Transverse colon (tissue), 4 donors: ENCODE measurements around the gene CCDC3. TPM values are rescaled to one million over a fixed set of nuclear protein-coding genes. Genes with fewer than 3 reads are reported as not detected.
"Not testable (repeated sequence)": the region's sequence is repeated elsewhere in the genome, so short reads cannot be mapped to it uniquely, and the experiment has no call there.

Source experiments
- DNase-seq: peaks from one replicate; pipeline ENCODE4 v3.0.0-alpha.2; 2019
- H3K27ac ChIP-seq, 4 donors: fragments of 200-600 bp; sonication (generic); 2 replicates each; pipeline ENCODE4 v1.5.1; 2016 to 2018; ENCODE audit warnings: inconsistent platforms in 4 of 4
- H3K27me3 ChIP-seq: fragments of 200-600 bp; sonication (generic); 2 replicates; pipeline ENCODE4 v1.5.1; 2017; ENCODE audit warnings: inconsistent platforms
- H3K36me3 ChIP-seq, 4 donors: fragments of 200-600 bp; sonication (generic); 2 replicates each; pipeline ENCODE4 v1.5.1; 2017 to 2019; ENCODE audit warnings: inconsistent platforms in 4 of 4
- H3K4me1 ChIP-seq, 4 donors: fragments of 200-600 bp; sonication (generic); 2 replicates each; pipeline ENCODE4 v1.5.1; 2017 to 2020; ENCODE audit warnings: inconsistent platforms in 4 of 4
- H3K4me3 ChIP-seq, 4 donors: fragments of 200-600 bp; sonication (generic); 1 replicate in 1 of 4; 2 replicates in 3 of 4; pipeline versions ENCODE4 v1.5.1 to v1.6.1; 2017 to 2019; ENCODE audit warnings: inconsistent platforms in 4 of 4
- H3K9me3 ChIP-seq, 2 donors: fragments of 200-600 bp; sonication (generic); 2 replicates each; pipeline ENCODE4 v1.5.1; 2017 to 2019; ENCODE audit warnings: inconsistent platforms in 2 of 2
- CTCF ChIP-seq, 5 experiments: fragments of 200-600 bp in 3 of 5; fragments of 450-650 bp in 2 of 5; sonication (generic) in 3 of 5; IDR thresholded peaks; 1 replicate in 2 of 5; 2 replicates in 3 of 5; pipeline ENCODE4 v1.5.1; 2016 to 2017; ENCODE audit warnings: antibody characterized with exemption in 5 of 5, inconsistent platforms in 3 of 5, mild to moderate bottlenecking in 2 of 5, moderate library complexity in 1 of 5
- EP300 ChIP-seq: sonication (generic); formaldehyde crosslinking; IDR thresholded peaks from one replicate; pipeline ENCODE4 v1.6.1; 2017; ENCODE audit warnings: antibody characterized with exemption, low read depth
- POLR2A ChIP-seq: fragments of 450-650 bp; IDR thresholded peaks from one replicate; pipeline ENCODE4 v1.6.1; 2016; ENCODE audit warnings: antibody characterized with exemption, mild to moderate bottlenecking, moderate library complexity
- POLR2AphosphoS5 ChIP-seq, 3 donors: sonication (generic); formaldehyde crosslinking; IDR thresholded peaks; one replicate each; pipeline ENCODE4 v1.6.1; 2016; ENCODE audit warnings: antibody characterized with exemption in 3 of 3
- WGBS, 2 donors: methylation state at CpG; one replicate each; pipeline ENCODE4 v1.1.5; 2018; ENCODE audit warnings: low coverage in 1 of 2; 5-methylcytosine and 5-hydroxymethylcytosine counted together
- in situ Hi-C, 4 donors: fragments of 200-750 bp; cut with MboI; loops; one replicate each; pipeline versions ENCODE4 v1.15.0 to v1.15.1; 2017; ENCODE audit warnings: low sequenced_read_pairs in 3 of 4, low pct_ligation_motif_present in 1 of 4, low pct_unique_long_range_greater_than_20kb in 1 of 4
- intact Hi-C: fragments of 100-400 bp; cut with DNase I; formaldehyde crosslinking; loops from one replicate; pipeline ENCODE4 v1.15.1; 2023; ENCODE audit warnings: low total_unique reads
- total RNA-seq, 4 donors: library from RNA; depleted of rRNA; stranded (reverse); fragments of >200 nt; gene quantifications; one replicate each; pipeline ENCODE4 v1.1.0, GENCODE V29; 2016

CCDC3 gene
- total RNA-seq, 4 donors from 2014 or later = 0.75 to 2.2 (median 1.3) TPM

- WGBS, 2 donors = 62% methylated on average over 2 of the region's 2 CpGs; no CpG with 5 or more reads in 1 of the 2 donors
- intact Hi-C loops (no loop called here), in situ Hi-C loops (no loop called here)
These were observed 36.9 kb upstream of the CCDC3 start for GRCh38 chr10:13038391-13038790.

GRCh38 chr10:13037832-13038231 is 36.3 kb upstream of the CCDC3 start:
- no peak overlapping the region for H3K4me3 ChIP-seq
- WGBS, 2 donors = 85% methylated on average over 2 of the region's 2 CpGs; no CpG with 5 or more reads in 1 of the 2 donors
- in situ Hi-C loops = no loop called here
- TF ChIP-seq POLR2AphosphoS5 (IDR thresholded peaks at IDR 0.05) (no peak), EP300 (no peak), CTCF (IDR thresholded peaks at IDR 0.05) (no peak), POLR2A (no peak)
- no peaks in the 10 kb centered on the region for H3K36me3 ChIP-seq
- H3K27ac ChIP-seq = no peak overlapping the region
- H3K27me3 ChIP-seq = no peaks in the 10 kb centered on the region
- no peaks in the 10 kb centered on the region for H3K4me1 ChIP-seq
- H3K9me3 ChIP-seq = no peaks in the 10 kb centered on the region
- intact Hi-C loops = no loop called here
- no peak for DNase-seq

More at GRCh38 chr10:13038391-13038790, 36.9 kb upstream of the CCDC3 start:
- Histone ChIP-seq H3K4me1 (no peaks in the 10 kb centered on the region), H3K36me3 (no peaks in the 10 kb centered on the region), H3K9me3 (no peaks in the 10 kb centered on the region), H3K27ac (no peak overlapping the region), H3K4me3 (no peak overlapping the region), H3K27me3 (no peaks in the 10 kb centered on the region)
- TF ChIP-seq POLR2A = no peak
- TF ChIP-seq POLR2AphosphoS5 (IDR thresholded peaks at IDR 0.05) = no peak
- DNase-seq = no peak

GRCh38 chr10:13036841-13037240 is 35.3 kb upstream of the CCDC3 start:
- H3K27me3 ChIP-seq = no peaks in the 10 kb centered on the region
- DNase-seq = no peak
- H3K9me3 ChIP-seq = no peaks in the 10 kb centered on the region
- H3K36me3 ChIP-seq = no peaks in the 10 kb centered on the region
- no peak overlapping the region for H3K27ac ChIP-seq
- no peaks in the 10 kb centered on the region for H3K4me1 ChIP-seq
- in situ Hi-C loops (no loop called here), intact Hi-C loops (no loop called here)
- H3K4me3 ChIP-seq = no peak overlapping the region
- 86 to 87% methylated on average over 4 of the region's 4 CpGs for WGBS, 2 donors
- TF ChIP-seq CTCF (IDR thresholded peaks at IDR 0.05) = no peak
- no peak for TF ChIP-seq POLR2A
- TF ChIP-seq POLR2AphosphoS5 (IDR thresholded peaks at IDR 0.05) = no peak
- TF ChIP-seq EP300 = no peak

GRCh38 chr10:13035731-13036130 is 34.2 kb upstream of the CCDC3 start:
- H3K4me1 ChIP-seq, H3K4me3 ChIP-seq, H3K9me3 ChIP-seq, H3K36me3 ChIP-seq, intact Hi-C loops, H3K27ac ChIP-seq, H3K27me3 ChIP-seq, in situ Hi-C loops, DNase-seq: not testable (repeated sequence)
- 74 to 100% methylated on average over 1 to 9 of the region's 9 CpGs for WGBS, 2 donors

GRCh38 chr10:13026873-13027272 is 25.4 kb upstream of the CCDC3 start:
- Histone ChIP-seq H3K4me1 (no peaks in the 10 kb centered on the region), H3K27me3 (no peaks in the 10 kb centered on the region), H3K9me3 (peaks cover 13 to 15% of the 10 kb centered on the region in 2 donors), H3K27ac (no peak overlapping the region), H3K36me3 (no peaks in the 10 kb centered on the region), H3K4me3 (no peak overlapping the region)
- TF ChIP-seq POLR2A = no peak
- intact Hi-C loops (no loop called here), in situ Hi-C loops (no loop called here)
- DNase-seq = no peak
- 62% methylated on average over 5 of the region's 5 CpGs for WGBS, 2 donors

GRCh38 chr10:13023754-13024153 is 22.2 kb upstream of the CCDC3 start:
- DNase-seq = no peak
- WGBS, 2 donors = 60 to 83% methylated on average over 1 to 2 of the region's 2 CpGs
- Histone ChIP-seq H3K27ac (no peak overlapping the region), H3K27me3 (no peaks in the 10 kb centered on the region), H3K9me3 (peaks cover 13 to 15% of the 10 kb centered on the region in 2 donors), H3K4me1 (no peaks in the 10 kb centered on the region), H3K4me3 (no peak overlapping the region), H3K36me3 (no peaks in the 10 kb centered on the region)
- intact Hi-C loops (no loop called here), in situ Hi-C loops (no loop called here)
- TF ChIP-seq EP300 = no peak
